ENCODE data around the gene TMEM89. TPM values are rescaled to one million over a fixed set of nuclear protein-coding genes. Genes with fewer than 3 reads are reported as not detected.
A peak's percentile ranks its signal among the peaks of the same experiment; 100 is the strongest.

Gene TMEM89
- total and polyA plus RNA-seq, 2 of the 13 experiments (the other 11 are each of a cell fraction or from before 2014, with no cell fraction given), result 0.31 to 0.59 TPM

DNA sequence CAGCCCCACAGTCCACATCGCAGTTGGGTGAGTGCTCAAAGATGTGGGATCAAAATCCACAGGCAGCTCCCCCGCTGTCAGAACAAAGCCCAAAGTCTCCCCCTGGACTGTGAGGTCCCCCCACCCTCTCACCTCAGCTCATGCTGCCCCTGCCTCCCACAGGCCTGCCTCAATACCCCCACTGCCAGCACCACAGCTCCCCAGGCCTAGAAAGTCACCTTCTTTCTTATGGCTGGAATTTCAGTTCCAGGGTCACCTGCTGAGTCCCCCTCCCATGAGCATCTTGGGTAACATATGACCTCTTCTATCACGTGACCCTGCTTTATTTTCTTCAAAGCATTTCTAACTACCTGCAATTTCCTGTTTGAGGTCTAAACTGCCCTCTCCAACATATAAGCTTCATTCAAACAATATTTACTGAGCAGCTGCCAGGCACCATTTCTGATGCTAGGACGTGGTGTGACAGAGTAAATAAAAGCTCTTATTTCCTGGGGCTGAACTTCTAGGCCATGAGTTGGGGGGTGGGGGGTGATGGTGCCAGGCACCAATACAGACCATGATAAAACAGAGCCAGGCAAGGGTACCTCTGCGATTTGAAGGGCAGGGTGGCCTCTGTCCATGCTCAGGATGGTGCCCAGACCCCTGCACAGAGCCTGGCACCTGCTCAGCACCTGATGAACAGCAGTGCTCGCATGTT lies 2.4 kb upstream of the TMEM89 start (continued):
- TF ChIP-seq DNMT3B (CRISPR knock-in tag; conservative IDR thresholded peaks at IDR 0.05), result no peak
- TF ChIP-seq PPARG (CRISPR knock-in tag; conservative IDR thresholded peaks at IDR 0.05), result peak; percentile 51
- TF ChIP-seq RAD51 (IDR thresholded peaks at IDR 0.05; ENCODE audit: borderline replicate concordance), result peak; percentile 97
- TF ChIP-seq SOX5 (CRISPR knock-in tag; IDR thresholded peaks at IDR 0.05; ENCODE audit: borderline replicate concordance), result peak; percentile 76; the same call in 1 of the 2 replicates
- TF ChIP-seq ZNF264 (CRISPR knock-in tag; IDR thresholded peaks at IDR 0.05), result 0 out of 2 replicates have a peak, but pooled peaks have one; percentile 5
- TF ChIP-seq, protein P1, sequence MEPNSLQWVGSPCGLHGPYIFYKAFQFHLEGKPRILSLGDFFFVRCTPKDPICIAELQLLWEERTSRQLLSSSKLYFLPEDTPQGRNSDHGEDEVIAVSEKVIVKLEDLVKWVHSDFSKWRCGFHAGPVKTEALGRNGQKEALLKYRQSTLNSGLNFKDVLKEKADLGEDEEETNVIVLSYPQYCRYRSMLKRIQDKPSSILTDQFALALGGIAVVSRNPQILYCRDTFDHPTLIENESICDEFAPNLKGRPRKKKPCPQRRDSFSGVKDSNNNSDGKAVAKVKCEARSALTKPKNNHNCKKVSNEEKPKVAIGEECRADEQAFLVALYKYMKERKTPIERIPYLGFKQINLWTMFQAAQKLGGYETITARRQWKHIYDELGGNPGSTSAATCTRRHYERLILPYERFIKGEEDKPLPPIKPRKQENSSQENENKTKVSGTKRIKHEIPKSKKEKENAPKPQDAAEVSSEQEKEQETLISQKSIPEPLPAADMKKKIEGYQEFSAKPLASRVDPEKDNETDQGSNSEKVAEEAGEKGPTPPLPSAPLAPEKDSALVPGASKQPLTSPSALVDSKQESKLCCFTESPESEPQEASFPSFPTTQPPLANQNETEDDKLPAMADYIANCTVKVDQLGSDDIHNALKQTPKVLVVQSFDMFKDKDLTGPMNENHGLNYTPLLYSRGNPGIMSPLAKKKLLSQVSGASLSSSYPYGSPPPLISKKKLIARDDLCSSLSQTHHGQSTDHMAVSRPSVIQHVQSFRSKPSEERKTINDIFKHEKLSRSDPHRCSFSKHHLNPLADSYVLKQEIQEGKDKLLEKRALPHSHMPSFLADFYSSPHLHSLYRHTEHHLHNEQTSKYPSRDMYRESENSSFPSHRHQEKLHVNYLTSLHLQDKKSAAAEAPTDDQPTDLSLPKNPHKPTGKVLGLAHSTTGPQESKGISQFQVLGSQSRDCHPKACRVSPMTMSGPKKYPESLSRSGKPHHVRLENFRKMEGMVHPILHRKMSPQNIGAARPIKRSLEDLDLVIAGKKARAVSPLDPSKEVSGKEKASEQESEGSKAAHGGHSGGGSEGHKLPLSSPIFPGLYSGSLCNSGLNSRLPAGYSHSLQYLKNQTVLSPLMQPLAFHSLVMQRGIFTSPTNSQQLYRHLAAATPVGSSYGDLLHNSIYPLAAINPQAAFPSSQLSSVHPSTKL (CRISPR knock-in tag; IDR thresholded peaks at IDR 0.05), result peak; percentile 82
- TF ChIP-seq ARNTL (CRISPR knock-in tag; IDR thresholded peaks at IDR 0.05), result peak; percentile 63; the same call in 1 of the 2 replicates
- TF ChIP-seq PCBP1 (IDR thresholded peaks at IDR 0.05; ENCODE audit: borderline replicate concordance, low read depth, low read length), result no peak
- peak; percentile 59; the same call in 1 of the 2 replicates for TF ChIP-seq MIXL1 (CRISPR knock-in tag; IDR thresholded peaks at IDR 0.05)
- no peak for TF ChIP-seq LCORL (IDR thresholded peaks at IDR 0.05)
- peak; percentile 56; the same call in 1 of the 2 replicates for TF ChIP-seq LCORL (CRISPR knock-in tag; IDR thresholded peaks at IDR 0.05)
- no peak for TF ChIP-seq SIX1 (CRISPR knock-in tag; IDR thresholded peaks at IDR 0.05; ENCODE audit: borderline replicate concordance)
- TF ChIP-seq, protein P2, sequence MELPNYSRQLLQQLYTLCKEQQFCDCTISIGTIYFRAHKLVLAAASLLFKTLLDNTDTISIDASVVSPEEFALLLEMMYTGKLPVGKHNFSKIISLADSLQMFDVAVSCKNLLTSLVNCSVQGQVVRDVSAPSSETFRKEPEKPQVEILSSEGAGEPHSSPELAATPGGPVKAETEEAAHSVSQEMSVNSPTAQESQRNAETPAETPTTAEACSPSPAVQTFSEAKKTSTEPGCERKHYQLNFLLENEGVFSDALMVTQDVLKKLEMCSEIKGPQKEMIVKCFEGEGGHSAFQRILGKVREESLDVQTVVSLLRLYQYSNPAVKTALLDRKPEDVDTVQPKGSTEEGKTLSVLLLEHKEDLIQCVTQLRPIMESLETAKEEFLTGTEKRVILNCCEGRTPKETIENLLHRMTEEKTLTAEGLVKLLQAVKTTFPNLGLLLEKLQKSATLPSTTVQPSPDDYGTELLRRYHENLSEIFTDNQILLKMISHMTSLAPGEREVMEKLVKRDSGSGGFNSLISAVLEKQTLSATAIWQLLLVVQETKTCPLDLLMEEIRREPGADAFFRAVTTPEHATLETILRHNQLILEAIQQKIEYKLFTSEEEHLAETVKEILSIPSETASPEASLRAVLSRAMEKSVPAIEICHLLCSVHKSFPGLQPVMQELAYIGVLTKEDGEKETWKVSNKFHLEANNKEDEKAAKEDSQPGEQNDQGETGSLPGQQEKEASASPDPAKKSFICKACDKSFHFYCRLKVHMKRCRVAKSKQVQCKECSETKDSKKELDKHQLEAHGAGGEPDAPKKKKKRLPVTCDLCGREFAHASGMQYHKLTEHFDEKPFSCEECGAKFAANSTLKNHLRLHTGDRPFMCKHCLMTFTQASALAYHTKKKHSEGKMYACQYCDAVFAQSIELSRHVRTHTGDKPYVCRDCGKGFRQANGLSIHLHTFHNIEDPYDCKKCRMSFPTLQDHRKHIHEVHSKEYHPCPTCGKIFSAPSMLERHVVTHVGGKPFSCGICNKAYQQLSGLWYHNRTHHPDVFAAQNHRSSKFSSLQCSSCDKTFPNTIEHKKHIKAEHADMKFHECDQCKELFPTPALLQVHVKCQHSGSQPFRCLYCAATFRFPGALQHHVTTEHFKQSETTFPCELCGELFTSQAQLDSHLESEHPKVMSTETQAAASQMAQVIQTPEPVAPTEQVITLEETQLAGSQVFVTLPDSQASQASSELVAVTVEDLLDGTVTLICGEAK (IDR thresholded peaks at IDR 0.05), result no peak
- TF ChIP-seq, protein P2 (CRISPR knock-in tag; IDR thresholded peaks at IDR 0.05), result no peak
- TF ChIP-seq TRIM24 (CRISPR knock-in tag; IDR thresholded peaks at IDR 0.05), result no peak
- no peak for TF ChIP-seq ARHGAP35 (CRISPR knock-in tag; IDR thresholded peaks at IDR 0.05; ENCODE audit: borderline replicate concordance)
